Activated CD4-positive, alpha-beta T cell treated with anti-CD3 and anti-CD28 coated beads for 1 hour (primary cell): ENCODE measurements around the gene MCF2L.

Source experiments
- DNase-seq: peaks from one replicate; pipeline ENCODE4 v3.0.0-alpha.2; 2020

Gene MCF2L

GRCh38 chr13:113117911-113118260 is 148.9 kb downstream of the MCF2L start:
- no peak for DNase-seq

- DNase-seq = no peak
Observed at GRCh38 chr13:113118261-113119021, 149.4 kb downstream of the MCF2L start.

GRCh38 chr13:113119166-113119821 is 150.3 kb downstream of the MCF2L start:
- DNase-seq = no peak

GRCh38 chr13:113119822-113120189 is 150.8 kb downstream of the MCF2L start:
- DNase-seq = no peak

GRCh38 chr13:113120300-113121182 is 151.5 kb downstream of the MCF2L start:
- DNase-seq = no peak

GRCh38 chr13:113121183-113121927 is 152.3 kb downstream of the MCF2L start:
- DNase-seq = no peak

GRCh38 chr13:113121928-113122471 is 153.0 kb downstream of the MCF2L start:
- no peak for DNase-seq

- DNase-seq = no peak
Observed at GRCh38 chr13:113122550-113123225, 153.7 kb downstream of the MCF2L start, which contains the start of gene F10. F10 (plus strand) TSS chr13:113122799; CDS start chr13:113122856, 57 bp downstream.

- DNase-seq = no peak
Observed at GRCh38 chr13:113123226-113124201, 154.5 kb downstream of the MCF2L start.

- DNase-seq = no peak
Observed at GRCh38 chr13:113124211-113124970, 155.4 kb downstream of the MCF2L start.

GRCh38 chr13:113125506-113126264 is 156.7 kb downstream of the MCF2L start:
- no peak for DNase-seq

GRCh38 chr13:113126265-113127150 is 157.5 kb downstream of the MCF2L start:
- no peak for DNase-seq

GRCh38 chr13:113129480-113129879 is 160.5 kb downstream of the MCF2L start:
- DNase-seq = no peak

- no peak for DNase-seq
Observed at GRCh38 chr13:113129921-113130750, 161.1 kb downstream of the MCF2L start.

- DNase-seq = no peak
Observed at GRCh38 chr13:113135281-113135760, 166.3 kb downstream of the MCF2L start.

GRCh38 chr13:113137691-113138298 is 168.8 kb downstream of the MCF2L start:
- no peak for DNase-seq
